KMS-11 (cell line): ENCODE results near the gene DNAJC16.
"Not testable (repeated sequence)": the region's sequence is repeated elsewhere in the genome, so short reads cannot be mapped to it uniquely, and the experiment has no call there.

Experiments
- H2AFZ ChIP-seq: fragments of 200-600 bp; sonication (generic); 2 replicates; pipeline ENCODE4 v1.6.1; 2016; ENCODE audit warnings: antibody characterized with exemption, mixed run types, low read depth
- H3K27ac ChIP-seq: fragments of 200-600 bp; sonication (generic); 2 replicates; pipeline ENCODE4 v1.6.1; 2016; ENCODE audit warnings: mild to moderate bottlenecking, mixed run types
- H3K27me3 ChIP-seq: fragments of 200-600 bp; sonication (generic); 2 replicates; pipeline ENCODE4 v1.6.1; 2017; ENCODE audit warnings: mild to moderate bottlenecking, low read depth, mixed run types, moderate library complexity; ENCODE audit not compliant: insufficient read depth
- H3K36me3 ChIP-seq: fragments of 200-600 bp; sonication (generic); 2 replicates; pipeline ENCODE4 v1.6.1; 2017; ENCODE audit warnings: mild to moderate bottlenecking, mixed run types; ENCODE audit not compliant: insufficient read depth
- H3K4me1 ChIP-seq: fragments of 200-600 bp; sonication (generic); 2 replicates; pipeline ENCODE4 v1.6.1; 2016; ENCODE audit warnings: mild to moderate bottlenecking, low read depth, mixed run types; ENCODE audit not compliant: poor library complexity, severe bottlenecking
- H3K4me2 ChIP-seq: fragments of 200-600 bp; sonication (generic); 2 replicates; pipeline ENCODE4 v1.7.0; 2016; ENCODE audit warnings: mild to moderate bottlenecking, mixed run types
- H3K4me3 ChIP-seq: fragments of 200-600 bp; sonication (generic); IDR thresholded peaks from 2 replicates; pipeline ENCODE4 v1.6.1; 2017; ENCODE audit warnings: low read depth, low read length, mixed read lengths; ENCODE audit not compliant: insufficient read depth
- H3K79me2 ChIP-seq: fragments of 200-600 bp; sonication (generic); 2 replicates; pipeline ENCODE4 v1.6.1; 2016; ENCODE audit warnings: low read depth, mixed run types; ENCODE audit not compliant: insufficient read depth
- H3K9ac ChIP-seq: fragments of 200-600 bp; sonication (generic); 2 replicates; pipeline ENCODE4 v1.6.1; 2016; ENCODE audit warnings: mild to moderate bottlenecking, mixed run types
- H4K20me1 ChIP-seq: fragments of 200-600 bp; sonication (generic); 2 replicates; pipeline ENCODE4 v1.6.1; 2016; ENCODE audit warnings: mild to moderate bottlenecking, mixed run types; ENCODE audit not compliant: insufficient read depth
- TF ChIP-seq, protein P1 (sequence below): fragments of 200-600 bp; sonication (generic); conservative IDR thresholded peaks from 2 replicates; pipeline ENCODE4 v1.6.1; 2017; ENCODE audit warnings: low read depth, mild to moderate bottlenecking, antibody characterized with exemption, low read length, moderate library complexity, mixed read lengths

The DNAJC16 gene

DNA sequence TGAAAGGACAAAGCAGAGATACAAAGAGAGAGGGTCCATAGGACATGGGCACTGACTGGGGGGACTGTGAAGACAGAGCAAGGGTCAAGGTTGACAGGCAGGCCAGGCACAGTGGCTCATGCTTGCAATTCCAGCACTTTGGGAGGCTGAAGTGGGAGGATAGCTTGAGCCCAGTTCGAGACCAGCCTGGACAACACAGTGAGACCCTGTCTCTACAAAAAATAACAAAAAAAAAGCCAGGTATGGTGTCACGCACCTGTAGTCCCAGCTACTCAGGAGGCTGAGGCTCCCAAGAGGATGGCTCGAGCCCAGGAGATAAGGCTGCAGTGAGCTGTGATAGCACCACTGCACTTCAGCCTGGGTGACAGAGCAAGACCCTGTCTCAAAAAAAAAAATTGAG lies 7.0 kb upstream of the DNAJC16 start:
- Histone ChIP-seq H3K9ac (no peak overlapping the region), H3K27me3 (no peaks in the 10 kb centered on the region), H3K79me2 (no peaks in the 10 kb centered on the region), H3K4me3 (no peak overlapping the region), H3K27ac (no peak overlapping the region), H3K4me2 (no peak overlapping the region), H2AFZ (no peak overlapping the region), H4K20me1 (no peaks in the 10 kb centered on the region), H3K36me3 (no peaks in the 10 kb centered on the region), H3K4me1 (peaks cover 8% of the 10 kb centered on the region)
- TF ChIP-seq, protein P1, sequence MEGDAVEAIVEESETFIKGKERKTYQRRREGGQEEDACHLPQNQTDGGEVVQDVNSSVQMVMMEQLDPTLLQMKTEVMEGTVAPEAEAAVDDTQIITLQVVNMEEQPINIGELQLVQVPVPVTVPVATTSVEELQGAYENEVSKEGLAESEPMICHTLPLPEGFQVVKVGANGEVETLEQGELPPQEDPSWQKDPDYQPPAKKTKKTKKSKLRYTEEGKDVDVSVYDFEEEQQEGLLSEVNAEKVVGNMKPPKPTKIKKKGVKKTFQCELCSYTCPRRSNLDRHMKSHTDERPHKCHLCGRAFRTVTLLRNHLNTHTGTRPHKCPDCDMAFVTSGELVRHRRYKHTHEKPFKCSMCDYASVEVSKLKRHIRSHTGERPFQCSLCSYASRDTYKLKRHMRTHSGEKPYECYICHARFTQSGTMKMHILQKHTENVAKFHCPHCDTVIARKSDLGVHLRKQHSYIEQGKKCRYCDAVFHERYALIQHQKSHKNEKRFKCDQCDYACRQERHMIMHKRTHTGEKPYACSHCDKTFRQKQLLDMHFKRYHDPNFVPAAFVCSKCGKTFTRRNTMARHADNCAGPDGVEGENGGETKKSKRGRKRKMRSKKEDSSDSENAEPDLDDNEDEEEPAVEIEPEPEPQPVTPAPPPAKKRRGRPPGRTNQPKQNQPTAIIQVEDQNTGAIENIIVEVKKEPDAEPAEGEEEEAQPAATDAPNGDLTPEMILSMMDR = no peak

DNA sequence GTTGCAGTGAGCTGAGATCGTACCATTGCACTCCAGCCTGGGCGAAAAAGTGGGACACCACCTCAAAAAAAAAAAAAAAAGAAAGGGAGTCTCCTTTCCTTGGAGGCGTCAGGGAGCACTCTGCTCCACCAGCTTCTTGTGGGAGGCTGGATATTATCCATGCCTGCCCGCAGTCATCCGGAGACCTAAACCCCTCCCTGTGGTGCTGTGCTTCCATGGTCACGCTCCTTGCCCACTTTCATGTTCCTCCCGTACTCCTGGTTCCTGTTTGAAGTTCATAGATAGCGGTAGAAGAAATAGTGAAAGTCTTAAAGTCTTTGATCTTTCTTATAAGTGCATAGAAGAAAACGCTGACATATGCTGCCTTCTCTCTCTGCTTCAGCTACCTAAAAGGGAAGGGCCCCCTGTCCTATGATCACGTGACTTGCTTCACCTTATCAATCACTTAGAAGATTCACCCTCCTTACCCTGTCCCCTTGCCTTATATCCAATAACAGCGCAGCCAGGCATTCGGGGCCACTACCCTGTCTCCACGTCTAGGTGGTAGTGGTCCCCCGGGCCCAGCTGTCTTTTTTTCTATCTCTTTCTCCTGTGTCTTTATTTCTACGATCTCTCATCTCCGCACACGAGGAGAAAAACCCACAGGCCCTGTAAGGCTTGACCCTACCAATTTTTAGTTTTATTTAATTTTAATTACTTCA lies 5.3 kb upstream of the DNAJC16 start:
- H3K4me2 ChIP-seq, H3K79me2 ChIP-seq, H3K4me3 ChIP-seq, H3K36me3 ChIP-seq, H3K27me3 ChIP-seq, H3K9ac ChIP-seq, H2AFZ ChIP-seq, H3K27ac ChIP-seq, H4K20me1 ChIP-seq: not testable (repeated sequence)
- H3K4me1 ChIP-seq = peaks cover 16% of the 10 kb centered on the region

DNA sequence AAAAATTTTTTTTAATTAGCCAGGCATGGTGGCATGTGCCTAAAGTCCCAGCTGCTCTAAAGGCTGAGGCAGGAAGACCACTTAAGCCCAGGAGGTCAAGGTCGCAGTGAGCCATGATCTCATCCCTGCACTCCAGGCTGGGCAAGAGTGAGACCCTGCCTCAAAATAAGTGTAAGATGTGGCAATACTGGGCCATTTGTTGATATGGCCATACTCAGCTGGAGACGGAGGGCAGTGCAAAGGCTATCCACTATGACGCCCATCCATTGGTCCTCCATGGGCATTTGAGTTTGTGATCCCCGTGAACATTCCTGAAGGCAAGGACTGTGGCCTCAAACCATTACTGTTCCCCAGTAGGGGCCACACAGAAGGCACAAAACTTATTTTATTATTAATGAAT lies 4.1 kb upstream of the DNAJC16 start:
- Histone ChIP-seq H3K36me3 (no peaks in the 10 kb centered on the region), H2AFZ (no peak overlapping the region), H3K9ac (no peak overlapping the region), H3K4me2 (no peak overlapping the region), H3K79me2 (peaks cover 3% of the 10 kb centered on the region; the same call in 1 of the 2 replicates), H3K4me3 (no peak overlapping the region), H3K4me1 (peaks cover 16% of the 10 kb centered on the region), H3K27ac (no peak overlapping the region), H4K20me1 (no peaks in the 10 kb centered on the region), H3K27me3 (no peaks in the 10 kb centered on the region)
- TF ChIP-seq, protein P1 = no peak

DNA sequence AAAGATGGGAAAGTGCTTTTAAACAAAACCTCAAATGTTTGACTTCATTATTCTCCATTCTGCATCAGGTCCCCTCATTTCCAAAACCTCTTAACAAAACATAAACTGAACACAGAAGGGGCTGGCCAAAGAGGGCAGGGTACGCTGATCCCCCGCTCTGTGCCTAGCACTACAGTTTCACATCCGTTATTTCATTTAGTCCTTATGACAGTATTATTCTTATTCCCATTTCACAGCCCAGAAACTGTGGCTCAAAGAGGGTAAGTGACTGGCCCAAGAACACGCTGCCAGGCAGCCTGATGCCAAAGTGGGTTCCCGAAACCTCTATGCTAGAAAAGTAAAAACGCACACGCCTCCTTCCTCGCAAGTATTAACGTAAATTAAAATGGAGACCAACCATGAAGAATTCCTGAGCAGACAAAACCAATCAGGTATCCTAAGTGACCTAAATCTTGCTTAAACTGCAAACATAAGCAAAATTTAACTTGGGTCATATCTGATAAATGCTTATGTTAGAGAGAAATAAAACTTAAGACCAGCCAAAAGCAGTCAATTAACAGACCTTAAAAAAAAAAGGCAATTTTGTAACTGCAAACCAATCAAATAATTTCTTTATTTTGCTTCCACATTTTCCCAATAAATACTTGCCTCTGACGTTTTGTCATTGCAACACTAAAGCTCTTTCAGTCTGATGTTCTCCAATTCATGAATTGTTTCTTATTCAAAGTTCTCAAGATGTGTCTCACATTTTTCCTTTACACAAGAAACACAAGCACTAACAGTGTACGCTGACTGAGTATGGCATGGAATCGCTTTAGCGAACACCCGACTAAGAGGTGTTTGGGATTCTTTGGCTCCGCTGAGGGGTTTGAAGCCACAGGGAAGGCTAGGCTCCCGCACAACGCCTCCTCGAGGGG lies 3.3 kb upstream of the DNAJC16 start:
- TF ChIP-seq, protein P1 = no peak
- peaks cover 21% of the 10 kb centered on the region for H3K4me1 ChIP-seq
- H3K79me2 ChIP-seq = peaks cover 7% of the 10 kb centered on the region; the same call in 1 of the 2 replicates

More for the DNA sequence above, 3.3 kb upstream of the DNAJC16 start:
- Histone ChIP-seq H3K9ac (peak overlapping the region; percentile 38; the same call in 1 of the 2 replicates), H4K20me1 (no peaks in the 10 kb centered on the region), H3K36me3 (no peaks in the 10 kb centered on the region), H3K27me3 (no peaks in the 10 kb centered on the region), H3K27ac (peak overlapping the region; percentile 49; the same call in 1 of the 2 replicates), H2AFZ (peak overlapping the region; percentile 78), H3K4me2 (peak overlapping the region; percentile 95), H3K4me3 (peak overlapping the region; percentile 84)
